ENCODE measurements around the gene PCCA.
"Not testable (repeated sequence)": the region's sequence is repeated elsewhere in the genome, so short reads cannot be mapped to it uniquely, and the experiment has no call there.

Gene PCCA

DNA sequence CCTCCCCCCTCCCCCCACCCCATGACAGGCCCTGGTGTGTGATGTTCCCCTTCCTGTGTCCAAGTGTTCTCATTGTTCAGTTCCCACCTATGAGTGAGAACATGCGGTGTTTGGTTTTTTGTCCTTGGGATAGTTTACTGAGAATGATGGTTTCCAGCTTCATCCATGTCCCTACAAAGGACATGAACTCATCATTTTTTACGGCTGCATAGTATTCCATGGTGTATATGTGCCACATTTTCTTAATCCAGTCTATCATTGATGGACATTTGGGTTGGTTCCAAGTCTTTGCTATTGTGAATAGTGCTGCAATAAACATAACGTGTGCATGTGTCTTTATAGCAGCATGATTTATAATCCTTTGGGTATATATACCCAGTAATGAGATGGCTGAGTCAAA lies 229.6 kb downstream of the PCCA start:
- DNase-seq: not testable (repeated sequence)

GRCh38 chr13:100323937-100324336 lies 235.0 kb downstream of the PCCA start:
- no peak for DNase-seq

- DNase-seq: no peak
Observed at GRCh38 chr13:100330662-100331061, 241.8 kb downstream of the PCCA start.

- DNase-seq: no peak
Observed at GRCh38 chr13:100333141-100333540, 244.2 kb downstream of the PCCA start.

DNA sequence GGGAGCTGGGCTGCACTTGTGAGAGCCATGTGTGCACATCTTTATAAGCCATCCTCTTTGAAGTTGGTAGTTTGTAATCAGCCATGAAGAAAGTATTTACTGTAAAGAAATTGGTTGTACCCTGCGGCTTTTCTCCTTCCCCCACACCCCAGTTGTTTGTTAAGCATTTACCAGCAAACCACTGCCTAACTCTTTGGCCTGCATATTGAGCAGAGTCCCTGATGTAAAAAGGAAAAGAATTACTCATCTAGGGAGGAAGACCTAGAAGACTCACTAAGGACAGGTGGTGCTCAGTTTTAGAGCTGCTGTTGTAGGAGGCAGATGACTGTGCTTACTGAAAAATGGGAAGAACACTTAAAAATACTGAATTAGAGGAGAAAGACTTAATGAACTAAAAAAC lies 245.3 kb downstream of the PCCA start:
- DNase-seq: no peak

GRCh38 chr13:100336795-100337516 lies 248.1 kb downstream of the PCCA start:
- DNase-seq: no peak

DNA sequence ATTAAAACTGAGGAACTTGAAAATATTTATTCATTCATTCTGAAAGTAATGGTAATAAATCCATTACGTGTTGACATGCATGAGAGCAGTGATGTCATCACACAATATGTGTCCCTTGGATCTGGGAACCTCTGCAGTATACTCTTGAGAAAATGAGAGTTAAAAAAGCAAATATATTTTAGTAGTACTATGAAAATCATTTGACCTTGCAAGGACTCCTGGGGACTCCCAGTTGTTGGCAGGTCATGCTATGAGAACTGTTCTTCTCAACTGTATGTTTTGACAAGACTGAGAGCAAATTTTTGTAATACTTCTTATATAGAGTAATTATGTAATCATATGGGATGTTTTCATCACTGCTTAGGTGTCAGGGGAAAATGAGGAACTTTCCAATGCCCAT lies 249.4 kb downstream of the PCCA start:
- DNase-seq: no peak

DNA sequence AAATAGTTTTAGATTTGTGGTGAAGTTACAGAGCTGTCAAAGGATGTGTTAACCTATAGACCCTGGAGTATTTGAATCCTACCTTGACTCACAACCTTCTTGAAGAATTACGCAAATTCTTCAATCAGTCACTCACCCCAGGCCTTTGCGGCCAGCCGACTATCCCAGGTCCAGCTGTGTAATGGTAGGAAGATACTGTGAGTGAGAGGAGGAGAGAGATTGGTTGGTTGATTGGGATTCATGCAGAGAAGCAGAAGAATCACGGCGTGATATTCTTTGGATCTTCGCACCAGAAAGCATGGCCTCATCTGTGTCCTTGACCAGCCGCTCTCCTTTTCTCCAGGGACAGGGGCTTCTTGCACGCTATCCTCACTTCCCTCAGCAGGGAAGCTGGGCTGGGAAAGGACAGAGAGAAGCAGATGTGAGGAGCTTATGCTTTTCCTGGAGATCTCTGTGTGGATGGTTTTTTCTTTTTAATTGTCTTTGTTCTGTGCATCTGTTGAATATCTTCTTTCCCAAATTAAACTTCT lies 250.6 kb downstream of the PCCA start:
- no peak for DNase-seq

DNA sequence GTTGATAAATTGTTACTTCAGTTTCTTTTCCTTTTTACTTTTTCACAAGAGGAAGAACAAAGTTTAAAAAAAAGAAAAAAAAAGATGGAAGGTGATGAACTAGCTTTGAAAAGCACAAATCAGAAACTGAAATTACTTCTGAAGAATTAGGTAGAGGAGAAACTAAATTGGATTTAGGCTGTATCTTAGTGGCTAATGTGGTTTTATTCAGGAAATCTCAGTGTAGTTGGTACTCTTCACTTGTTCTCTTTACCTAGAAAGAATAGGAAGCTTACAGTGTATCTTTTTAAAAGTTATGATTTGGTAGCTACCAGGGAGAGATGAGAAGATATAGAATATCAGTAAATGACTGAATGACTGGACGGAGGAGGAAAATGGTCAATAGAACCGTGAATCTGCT lies 252.0 kb downstream of the PCCA start:
- no peak for DNase-seq

GRCh38 chr13:100341327-100341726 lies 252.4 kb downstream of the PCCA start:
- no peak for DNase-seq

GRCh38 chr13:100344544-100344943 lies 255.7 kb downstream of the PCCA start:
- no peak for DNase-seq

- no peak for DNase-seq
Observed at GRCh38 chr13:100347968-100348367, 259.1 kb downstream of the PCCA start.

DNA sequence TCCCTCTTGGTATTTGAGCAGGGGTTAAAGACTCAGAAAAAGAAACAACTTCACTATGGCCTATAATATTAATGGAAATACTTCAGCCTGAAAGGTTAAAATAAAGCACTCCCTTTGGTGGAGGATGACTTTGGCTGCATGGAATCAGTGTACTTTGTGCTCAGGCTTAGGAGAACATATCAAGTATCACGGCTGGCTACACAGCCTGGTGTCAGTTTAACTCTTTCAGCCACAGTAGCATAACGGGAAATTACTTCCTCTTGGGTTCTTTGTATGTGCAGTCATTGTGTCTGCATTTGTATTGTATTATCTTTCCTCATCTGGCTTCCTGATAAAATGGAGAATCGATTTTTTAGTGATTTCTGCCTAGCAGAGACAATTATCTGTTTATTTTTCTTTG lies 260.7 kb downstream of the PCCA start:
- no peak for DNase-seq

GRCh38 chr13:100350601-100351000 lies 261.7 kb downstream of the PCCA start:
- no peak for DNase-seq

- DNase-seq: no peak
Observed at GRCh38 chr13:100356426-100356825, 267.5 kb downstream of the PCCA start.

DNA sequence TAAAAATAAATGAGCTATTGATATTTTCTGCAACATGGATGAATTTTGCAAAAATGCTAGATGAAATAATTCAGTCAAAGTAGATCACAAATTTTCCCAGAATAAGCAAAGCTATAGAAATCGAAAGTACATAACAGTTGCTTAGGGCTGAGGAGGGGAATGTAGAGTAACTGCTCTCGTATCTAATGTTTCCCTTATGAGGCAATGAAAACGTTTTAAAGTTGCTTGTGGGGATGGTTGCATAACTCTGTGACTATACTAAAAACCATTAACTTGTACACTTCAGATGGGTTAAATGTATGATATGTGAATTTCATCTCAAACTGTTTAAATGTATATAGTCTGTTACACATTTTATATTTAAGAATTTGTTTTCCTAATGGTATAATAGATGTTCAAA lies 268.0 kb downstream of the PCCA start:
- DNase-seq: no peak

DNA sequence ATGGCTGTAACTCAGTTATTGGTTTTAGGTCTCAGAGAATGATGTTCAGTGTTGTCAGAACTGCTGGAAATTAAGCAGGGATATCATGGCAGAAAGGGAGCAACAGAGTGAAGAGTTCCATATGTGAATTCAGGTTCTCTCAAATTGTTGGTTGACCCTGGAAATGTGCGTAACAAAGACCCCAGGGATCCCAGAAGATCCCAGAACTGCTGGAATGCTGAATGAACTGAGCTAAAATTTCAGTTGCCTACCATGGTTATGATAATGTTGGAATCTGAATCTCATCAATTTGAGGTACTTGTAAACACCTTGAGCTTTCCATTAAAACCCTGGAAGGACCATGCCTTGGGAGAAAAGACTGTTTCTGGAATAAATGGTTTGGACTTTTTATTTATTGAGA lies 268.9 kb downstream of the PCCA start:
- no peak for DNase-seq

GRCh38 chr13:100361504-100361903 lies 272.6 kb downstream of the PCCA start:
- DNase-seq: no peak

GRCh38 chr13:100362371-100362770 lies 273.5 kb downstream of the PCCA start:
- DNase-seq: no peak

- DNase-seq: no peak
Observed at GRCh38 chr13:100362781-100363180, 273.9 kb downstream of the PCCA start.

DNA sequence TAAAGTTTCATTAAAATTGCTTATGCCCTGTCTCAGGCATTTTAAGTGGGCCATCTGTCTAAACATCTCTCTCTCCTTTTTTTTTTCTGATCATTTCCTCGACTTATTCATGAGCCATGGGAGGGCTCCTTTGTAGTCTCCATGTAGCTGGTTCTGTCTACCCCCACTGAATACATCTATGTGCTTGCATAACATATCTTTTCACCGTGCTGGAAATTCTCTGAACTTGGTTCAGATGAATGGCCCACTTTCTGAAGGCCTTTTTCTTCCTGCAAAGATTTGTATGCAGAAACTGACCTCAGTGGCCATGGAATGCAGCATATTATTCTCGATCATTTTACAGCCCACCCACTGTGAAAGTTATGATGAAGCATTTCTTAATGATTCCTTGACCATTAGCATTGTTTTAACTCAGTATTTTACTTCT lies 274.4 kb downstream of the PCCA start:
- DNase-seq: no peak

DNA sequence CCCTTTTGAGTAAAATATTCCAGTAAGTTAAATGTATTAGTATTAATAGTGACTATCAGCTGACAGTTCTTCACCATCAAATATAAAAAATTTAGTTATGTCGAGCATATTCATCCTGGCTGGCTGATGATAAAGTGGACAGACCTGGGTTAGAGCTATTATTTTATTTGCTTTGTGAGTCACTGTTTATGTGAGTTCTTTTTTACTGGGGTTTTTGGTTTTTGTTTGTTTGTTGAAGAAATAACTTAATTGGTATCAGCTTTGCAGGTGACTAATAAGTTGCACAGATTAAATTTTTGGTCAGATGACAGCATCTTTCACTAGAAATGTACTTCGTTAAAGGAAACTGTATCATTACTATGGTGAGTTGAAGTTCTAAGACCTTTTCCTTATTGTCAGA lies 275.0 kb downstream of the PCCA start:
- DNase-seq: no peak

- no peak for DNase-seq
Observed at GRCh38 chr13:100364591-100364990, 275.7 kb downstream of the PCCA start.

GRCh38 chr13:100365680-100366079 lies 276.8 kb downstream of the PCCA start:
- DNase-seq: no peak

DNA sequence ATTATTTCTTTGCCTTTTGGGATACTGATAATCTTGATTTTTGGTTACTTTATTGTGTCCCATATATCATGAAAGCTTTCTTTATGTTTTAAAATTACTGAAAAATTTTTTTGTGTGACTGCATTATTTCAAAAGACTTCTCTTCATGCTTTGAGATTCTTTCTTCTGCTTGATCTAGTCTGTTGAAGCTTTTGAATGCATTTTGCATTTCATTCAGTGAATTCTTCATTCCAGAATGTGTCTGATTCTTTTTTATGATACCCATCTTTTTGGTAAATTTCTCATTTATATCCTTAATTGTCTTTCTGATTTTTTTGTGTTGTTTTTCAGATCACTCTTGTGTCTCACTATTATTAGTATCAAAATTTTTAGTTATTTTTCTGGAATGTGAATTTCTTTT lies 289.6 kb downstream of the PCCA start:
- DNase-seq: no peak
